GM18907 (cell line): Measurements from ENCODE around the gene CDYL.

Experiments used
- ATAC-seq: cut with Tn5 transposase; IDR thresholded peaks from one replicate; pipeline ENCODE4 v1.9.1; 2021; ENCODE audit warnings: mild to moderate bottlenecking, moderate library complexity; ENCODE audit not compliant: unreplicated experiment

CDYL gene

DNA sequence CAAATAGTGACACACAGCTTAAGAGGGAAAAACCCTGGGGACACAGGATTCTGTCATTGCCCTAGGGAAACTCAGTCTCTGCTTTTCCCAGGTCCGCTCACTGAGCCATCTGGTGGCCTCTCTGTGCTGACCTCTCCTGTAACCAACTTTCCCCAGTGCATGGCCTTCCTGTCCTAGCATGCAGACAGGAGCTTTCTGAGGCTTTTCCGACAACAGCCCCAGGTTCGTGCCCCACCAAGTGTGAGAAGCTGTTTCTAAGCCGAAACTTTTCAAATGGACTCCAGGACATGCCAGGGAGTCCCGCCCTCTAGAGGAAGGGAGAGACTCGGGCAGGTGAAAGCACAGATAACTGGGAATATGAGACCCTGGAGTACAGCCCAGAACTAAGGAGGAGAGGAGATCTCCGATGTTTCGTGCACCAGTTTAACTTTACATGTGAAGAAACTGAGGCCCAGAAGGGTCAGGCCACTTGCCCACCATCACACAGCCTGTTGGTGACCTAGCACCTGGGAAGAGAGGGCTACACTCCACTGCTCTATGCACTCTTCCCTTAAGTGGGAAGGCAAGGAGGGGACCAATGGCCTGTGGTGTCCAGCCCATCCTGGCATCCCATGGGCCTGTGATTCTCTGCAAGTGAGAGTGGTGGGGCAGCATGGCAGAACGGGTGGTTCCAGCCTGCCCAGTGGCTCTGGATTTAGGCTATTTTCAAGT, 181.5 kb downstream of the CDYL start:
- no peak for ATAC-seq

DNA sequence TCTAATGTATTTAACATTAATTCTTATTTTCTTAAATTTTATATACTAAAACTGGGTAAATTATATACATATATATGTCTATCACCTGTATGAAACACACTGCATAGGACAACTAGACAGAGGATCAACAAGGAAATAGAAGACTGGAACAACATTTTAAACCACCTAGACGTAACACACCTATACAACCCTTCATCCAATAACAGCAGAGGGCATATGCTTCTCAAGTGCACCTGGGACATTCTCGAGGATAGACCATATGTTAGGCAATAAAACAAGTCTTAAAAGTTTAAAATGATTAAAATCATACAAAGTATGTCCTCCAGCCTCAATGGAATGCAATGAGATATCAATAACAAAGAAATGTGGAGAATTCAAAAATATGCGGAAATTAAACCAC, 182.4 kb downstream of the CDYL start:
- ATAC-seq, result no peak

GRCh38 chr6:4961322-4962168, 185.3 kb downstream of the CDYL start:
- ATAC-seq, result no peak

- ATAC-seq, result no peak
Measured at GRCh38 chr6:4962905-4963304, 186.7 kb downstream of the CDYL start.

DNA sequence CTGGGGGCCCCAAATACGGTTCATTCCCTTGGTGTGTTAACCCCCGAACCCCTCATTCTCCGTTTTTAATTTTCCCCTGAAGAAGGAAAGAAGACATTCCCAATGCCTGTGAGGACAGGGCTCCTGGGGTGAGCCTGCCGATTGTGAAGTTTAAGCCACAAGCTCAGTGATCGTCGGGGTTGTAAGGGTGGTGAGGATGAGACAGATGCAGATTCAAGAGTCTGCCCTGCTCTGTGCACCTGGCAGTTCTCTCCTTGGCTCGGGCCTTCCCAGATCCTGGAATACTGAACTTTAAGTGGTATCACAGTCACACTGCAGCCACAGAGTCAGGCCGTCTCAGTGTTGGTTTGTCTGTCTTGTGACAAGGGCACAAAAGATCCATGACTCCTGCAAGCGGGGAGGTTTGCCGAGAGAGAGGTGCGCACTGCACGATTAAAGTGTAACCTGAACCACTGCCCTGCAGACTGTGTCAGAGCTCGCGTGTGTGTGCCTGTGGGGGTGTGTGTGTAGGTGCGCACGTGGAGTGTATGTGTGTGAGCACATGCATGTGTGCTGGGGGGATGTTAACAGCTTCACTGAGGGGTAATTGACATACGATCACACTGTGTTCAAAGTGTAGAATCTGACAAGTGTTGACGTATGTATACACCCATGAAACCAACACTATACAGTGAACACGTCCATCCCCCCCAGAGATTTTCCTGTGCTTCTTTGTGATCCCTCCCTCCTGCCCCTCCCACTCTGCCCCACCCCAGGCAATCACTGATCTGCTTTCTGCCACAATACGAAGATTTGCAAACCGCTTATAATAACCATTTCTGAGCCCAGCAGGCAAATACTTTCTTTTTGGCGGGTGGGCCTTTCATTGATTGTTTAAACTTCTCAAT, 188.7 kb downstream of the CDYL start:
- no peak for ATAC-seq

DNA sequence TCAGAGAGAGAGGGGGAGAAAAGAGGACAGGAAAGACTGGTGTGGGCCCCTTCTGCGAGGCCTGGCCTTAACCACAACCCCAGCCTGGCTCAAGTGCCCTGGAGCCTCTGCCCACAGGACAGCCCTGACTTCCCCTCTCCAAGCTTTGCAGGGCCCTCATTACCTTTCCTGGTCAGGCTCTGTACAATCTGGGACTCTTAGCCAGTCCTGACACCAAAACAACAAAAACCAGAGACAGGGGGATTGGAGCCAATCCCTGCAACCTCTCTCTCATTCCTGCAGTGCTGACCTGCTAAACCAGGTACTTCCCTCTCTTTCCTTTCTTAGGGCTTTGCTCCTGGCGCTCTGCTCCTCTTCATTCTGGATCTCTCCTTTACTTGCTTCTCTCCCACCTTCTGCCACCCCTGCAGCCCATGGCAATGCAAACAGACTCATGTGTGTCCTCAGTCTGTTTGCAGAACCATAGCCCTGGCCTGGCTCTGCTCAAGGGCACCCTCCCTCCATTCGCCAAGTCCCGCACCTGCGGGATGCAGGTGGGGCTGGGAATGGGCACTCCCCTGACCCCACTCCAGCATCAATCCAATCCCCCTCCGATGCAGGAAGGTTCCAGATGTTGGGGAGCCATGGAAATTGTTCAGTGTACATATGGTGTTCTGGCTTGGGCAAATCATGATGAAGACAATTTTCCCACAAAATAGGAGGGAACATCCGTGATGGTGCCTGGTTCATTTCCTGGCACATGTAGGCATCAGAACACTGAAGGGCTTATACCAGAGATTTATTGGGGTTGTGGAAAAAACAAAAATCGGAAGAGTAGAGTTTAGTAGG, 189.6 kb downstream of the CDYL start:
- ATAC-seq, result no peak

- ATAC-seq, result no peak
Measured at GRCh38 chr6:4967301-4968030, 191.3 kb downstream of the CDYL start.

- ATAC-seq, result no peak
Measured at GRCh38 chr6:4969609-4970285, 193.5 kb downstream of the CDYL start.

GRCh38 chr6:4970739-4971395, 194.7 kb downstream of the CDYL start:
- no peak for ATAC-seq

DNA sequence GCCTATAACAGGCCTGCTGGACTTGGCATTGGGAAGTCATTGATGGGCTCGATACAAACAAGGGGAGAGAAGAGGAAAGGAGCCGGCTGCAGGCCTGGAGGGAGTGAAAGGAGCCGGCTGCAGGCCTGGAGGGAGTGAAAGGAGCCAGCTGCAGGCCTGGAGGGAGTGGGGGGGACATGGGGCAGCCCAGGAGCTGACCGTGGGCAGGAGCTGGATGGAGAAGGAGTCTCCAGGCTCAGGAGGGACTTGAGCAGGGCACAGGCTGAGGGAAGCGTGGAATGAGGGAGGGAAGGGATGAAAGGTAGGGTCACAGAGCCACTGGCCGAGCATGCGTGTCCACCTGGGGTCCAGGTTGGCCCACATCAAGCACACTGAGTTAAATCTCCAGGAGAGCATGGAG, 195.6 kb downstream of the CDYL start:
- ATAC-seq, result no peak

GRCh38 chr6:4972438-4972837, 196.2 kb downstream of the CDYL start:
- no peak for ATAC-seq

- ATAC-seq, result no peak
Measured at GRCh38 chr6:4973415-4973814, 197.2 kb downstream of the CDYL start.

DNA sequence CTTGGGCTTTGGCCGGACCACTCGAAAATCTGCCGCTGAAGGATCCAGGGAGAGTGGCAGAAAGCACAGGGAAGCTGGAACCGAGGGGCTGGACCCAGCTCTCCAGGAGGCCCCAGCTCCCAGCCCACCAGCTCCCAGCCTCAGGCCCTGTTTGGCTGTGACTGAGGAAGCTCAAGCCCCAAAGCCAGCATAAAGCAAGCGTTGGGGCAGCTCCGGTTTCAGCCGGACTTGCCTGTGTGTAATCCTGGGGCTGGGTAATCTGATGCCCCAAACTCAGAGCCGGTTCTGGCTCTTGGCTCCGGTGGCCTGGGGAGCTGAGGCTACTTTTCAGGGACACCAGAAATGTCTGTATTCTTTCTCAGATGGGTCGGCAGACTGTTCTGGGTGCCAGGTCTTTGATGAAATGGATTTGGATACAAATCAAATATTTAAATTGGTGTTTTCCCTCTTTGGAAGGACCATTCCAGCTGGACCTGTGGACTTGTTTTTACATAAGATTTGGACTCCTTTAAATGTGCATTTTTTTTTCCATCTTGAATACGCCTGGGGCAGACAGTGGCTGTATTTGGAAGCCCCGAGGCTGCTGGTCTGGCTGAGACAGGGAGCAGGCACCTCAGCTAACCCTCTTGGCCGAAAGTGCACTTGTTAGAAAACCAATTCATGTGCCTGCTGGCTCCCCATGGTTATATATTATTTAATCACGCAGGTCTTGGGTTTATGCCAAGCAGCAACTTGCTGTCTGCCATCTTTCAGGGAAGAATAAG, 198.0 kb downstream of the CDYL start:
- no peak for ATAC-seq

GRCh38 chr6:4974962-4975361, 198.8 kb downstream of the CDYL start:
- ATAC-seq, result no peak

GRCh38 chr6:4975506-4975905, 199.3 kb downstream of the CDYL start:
- ATAC-seq, result no peak

DNA sequence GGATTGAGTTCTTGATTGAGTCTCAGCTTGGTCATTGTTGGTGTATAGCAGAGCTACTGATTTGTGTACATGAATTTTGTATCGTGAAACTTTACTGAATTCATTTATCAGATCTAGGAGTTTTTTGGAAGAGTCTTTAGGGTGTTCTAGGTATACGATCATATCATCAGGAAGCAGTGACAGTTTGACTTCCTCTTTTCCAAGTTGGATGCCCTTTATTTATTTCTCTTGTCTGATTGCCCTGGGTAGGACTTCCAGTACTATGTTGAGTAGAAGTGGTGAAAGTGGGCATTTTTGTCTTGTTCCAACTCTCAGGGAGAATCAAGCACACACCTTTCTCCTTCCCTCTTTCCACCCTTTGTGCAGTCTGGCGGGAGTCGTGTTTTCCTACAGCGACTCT, 201.3 kb downstream of the CDYL start:
- ATAC-seq, result no peak

GRCh38 chr6:4979426-4979825, 203.2 kb downstream of the CDYL start:
- no peak for ATAC-seq

DNA sequence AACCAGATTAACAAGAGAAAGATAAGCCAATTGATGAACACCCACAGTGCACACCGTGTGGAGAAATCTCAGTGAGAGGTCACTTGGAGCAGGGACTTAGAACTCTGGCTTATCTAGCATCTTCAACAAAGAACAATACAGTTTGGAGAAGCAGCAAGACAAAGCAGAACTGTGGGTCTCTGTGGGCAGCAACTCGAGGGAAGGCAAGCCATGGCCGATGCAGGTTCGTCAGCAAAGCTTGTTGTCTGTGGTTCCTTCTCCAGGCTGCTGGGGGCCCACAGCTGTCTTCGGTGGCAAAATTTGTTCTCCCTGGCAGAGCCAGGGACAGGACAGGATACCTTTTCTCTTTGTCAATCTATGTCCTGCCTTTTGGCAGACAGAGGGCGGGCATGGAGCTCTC, 205.6 kb downstream of the CDYL start:
- no peak for ATAC-seq
